HG03571 (cell line): ENCODE results near the gene ADAM11.
"Not testable (repeated sequence)": the region's sequence is repeated elsewhere in the genome, so short reads cannot be mapped to it uniquely, and the experiment has no call there.

Experiments used
- ATAC-seq: cut with Tn5 transposase; IDR thresholded peaks from one replicate; pipeline ENCODE4 v1.9.1; 2021; ENCODE audit not compliant: unreplicated experiment

ADAM11 gene

GRCh38 chr17:44758414-44759085, at the start of gene ADAM11:
Gene ADAM11, plus strand, starts transcription at chr17:44758988. Its CDS starts 212 bp downstream, at chr17:44759200.
- ATAC-seq, result no peak

DNA sequence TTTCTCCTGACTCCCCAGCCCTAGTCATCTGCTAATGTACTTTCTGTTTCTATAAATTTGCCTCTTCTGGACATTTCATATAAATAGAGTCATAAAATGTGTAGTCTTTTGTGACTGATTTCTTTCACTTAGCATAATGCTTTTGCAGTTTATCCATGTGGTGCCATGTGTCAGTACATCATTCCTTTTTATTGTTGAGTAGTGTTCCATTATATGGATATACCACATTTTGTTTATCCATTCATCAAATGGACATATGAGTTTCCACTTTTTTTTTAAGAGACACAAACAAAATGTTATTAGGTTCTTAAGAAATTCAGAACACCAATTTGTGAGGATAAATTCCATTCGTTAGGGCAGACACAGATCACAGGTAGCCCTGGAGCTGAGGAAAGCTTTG, 39.3 kb upstream of the ADAM11 start:
- no peak for ATAC-seq

GRCh38 chr17:44722254-44722653, 36.5 kb upstream of the ADAM11 start:
- ATAC-seq, result no peak

GRCh38 chr17:44726121-44726520, 32.7 kb upstream of the ADAM11 start:
- ATAC-seq, result not testable (repeated sequence)

GRCh38 chr17:44733753-44734152, 25.0 kb upstream of the ADAM11 start:
- ATAC-seq, result no peak

DNA sequence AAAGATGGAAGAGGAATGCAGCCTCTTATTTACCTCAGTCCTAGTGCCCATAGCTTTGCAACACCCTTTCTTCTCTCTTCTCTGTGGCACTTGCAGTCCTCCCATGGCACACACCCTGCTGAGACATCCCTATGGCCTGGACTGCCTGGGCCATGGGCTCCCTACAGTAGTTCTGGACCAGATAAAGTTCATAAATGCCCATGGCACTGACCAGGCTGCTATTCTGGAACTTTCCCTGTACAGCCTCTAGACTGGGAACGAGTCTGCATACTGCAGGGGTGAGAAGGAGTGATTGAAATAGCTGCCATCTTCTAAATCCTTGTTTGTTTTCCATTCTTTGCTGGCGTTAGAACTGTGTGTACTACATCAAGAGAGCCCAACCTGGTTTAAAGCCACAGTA, 24.5 kb upstream of the ADAM11 start:
- ATAC-seq, result no peak

DNA sequence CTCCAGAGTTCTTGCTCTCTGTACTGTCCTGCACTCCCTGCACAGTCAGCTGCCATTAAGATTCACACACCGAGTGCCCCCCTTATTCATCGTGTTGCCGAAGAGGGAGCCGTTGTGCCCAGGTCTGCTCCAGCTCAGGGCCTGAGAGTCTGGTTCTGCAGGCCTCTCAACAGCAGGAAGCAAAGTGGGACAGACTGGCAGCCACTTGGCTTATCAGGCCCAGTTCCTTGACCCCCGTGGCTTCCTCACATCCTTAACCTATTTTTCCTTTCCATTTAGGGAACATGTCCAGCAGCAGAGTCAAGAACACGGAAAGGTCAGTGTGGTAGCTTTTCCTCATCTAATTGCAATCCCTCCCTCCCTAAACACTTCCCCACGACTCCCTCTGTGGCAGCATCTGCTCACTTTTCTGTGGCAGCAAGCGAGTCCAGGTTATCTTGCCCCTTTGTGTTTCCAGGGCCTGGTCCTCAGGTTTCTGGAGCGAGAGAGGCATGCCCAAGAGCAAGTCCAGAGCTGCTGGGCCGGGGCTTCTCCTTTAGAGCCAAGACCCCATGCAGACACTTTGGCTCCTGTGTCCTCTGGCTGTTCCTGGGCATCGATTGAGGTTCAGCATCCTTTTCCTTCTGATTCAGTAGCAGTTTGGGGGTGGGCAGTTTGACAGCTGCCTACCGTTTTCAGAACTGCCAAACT, 22.1 kb upstream of the ADAM11 start:
- ATAC-seq, result no peak

DNA sequence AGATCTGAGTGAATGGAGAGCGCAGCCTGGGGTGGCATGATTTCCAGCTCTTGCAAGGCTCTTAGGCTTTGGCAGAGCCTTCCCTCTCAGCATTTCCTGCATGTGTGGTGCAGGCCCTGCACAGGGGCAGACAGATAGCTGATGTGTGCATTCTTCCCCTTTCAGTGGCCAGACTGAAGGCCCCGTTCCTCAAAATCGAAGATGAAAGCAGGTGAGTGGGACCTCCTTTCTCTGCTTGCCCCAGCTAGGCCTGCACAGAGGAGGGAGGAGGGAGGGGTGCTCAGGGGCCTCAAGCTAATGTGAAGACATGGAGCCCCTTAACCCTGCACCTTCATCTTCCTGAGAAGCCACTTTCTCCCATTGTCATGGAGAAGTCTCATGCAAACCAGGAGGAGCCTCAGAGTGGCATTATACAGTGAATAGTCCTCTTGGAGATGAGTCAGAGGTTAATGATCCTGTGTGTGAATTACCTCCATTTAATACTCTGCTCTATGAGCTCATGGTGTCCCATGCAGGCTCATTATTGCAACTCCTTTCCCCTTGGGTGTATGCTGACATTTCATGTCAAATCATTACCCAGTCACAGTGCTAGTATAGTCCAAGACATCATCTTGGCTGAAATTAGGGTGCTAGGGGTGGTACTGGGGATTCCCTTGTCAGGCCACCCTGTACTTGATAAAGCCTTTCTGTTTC, 20.4 kb upstream of the ADAM11 start:
- no peak for ATAC-seq

DNA sequence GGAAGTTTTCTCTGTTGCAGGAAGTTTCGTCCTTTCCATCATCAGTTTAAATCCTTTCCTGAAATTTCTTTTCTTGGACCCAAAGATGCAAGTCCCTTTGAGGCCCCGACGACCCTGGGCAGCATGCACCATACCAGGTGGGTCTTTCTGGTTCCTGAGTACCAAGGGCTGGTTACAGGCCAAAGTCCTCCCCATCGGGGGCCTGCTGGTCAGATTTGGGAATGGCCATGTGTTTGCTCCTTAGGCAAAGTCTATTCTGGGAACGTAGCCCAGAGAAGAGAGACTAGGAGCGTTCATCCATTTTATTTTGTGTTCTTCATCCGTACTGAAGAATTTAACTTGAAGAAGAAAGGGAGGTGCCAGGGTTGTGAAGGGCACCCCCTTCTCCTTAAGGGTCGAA, 17.5 kb upstream of the ADAM11 start:
- no peak for ATAC-seq

DNA sequence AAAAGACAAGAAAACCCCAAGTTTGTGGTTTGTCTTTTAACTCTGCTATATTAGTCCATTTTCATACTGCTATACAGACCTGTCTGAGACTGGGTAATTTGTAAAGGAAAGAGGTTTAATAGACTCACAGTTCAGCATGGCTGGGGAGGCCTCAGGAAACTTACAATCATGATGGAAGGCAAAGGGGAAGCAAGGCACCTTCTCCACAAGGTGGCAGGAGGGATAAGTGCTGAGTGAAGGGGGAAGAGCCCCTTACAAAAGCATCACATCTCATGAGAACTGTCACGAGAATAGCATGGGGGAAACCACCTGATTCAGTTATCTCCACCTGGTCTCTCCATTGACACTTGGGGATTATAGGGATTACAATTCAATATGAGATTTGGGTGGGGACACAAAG, 13.5 kb upstream of the ADAM11 start:
- no peak for ATAC-seq

- not testable (repeated sequence) for ATAC-seq
Measured at GRCh38 chr17:44745738-44746137, 13.1 kb upstream of the ADAM11 start.

- ATAC-seq, result no peak
Measured at GRCh38 chr17:44747566-44747965, 11.2 kb upstream of the ADAM11 start.

- ATAC-seq, result no peak
Measured at GRCh38 chr17:44749076-44749979, 9.5 kb upstream of the ADAM11 start.

DNA sequence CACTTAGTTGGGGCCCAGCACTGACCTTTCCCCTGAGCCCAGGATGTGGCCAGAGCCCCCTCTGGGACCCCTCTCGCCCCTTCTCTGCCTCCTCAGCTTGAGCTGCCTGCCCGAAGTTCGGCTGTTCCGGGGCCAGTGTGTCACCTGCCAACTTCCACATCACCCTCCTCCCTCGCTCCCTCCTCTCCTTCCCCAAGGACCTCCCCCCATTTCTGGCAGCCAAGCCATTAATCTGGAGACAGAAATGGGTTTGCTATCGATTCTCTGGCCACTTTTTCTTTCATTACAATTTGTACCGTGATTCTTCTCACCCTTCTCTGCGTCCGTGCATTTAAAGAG, 8.8 kb upstream of the ADAM11 start:
- ATAC-seq, result no peak

- ATAC-seq, result no peak
Measured at GRCh38 chr17:44751331-44751730, 7.5 kb upstream of the ADAM11 start.

DNA sequence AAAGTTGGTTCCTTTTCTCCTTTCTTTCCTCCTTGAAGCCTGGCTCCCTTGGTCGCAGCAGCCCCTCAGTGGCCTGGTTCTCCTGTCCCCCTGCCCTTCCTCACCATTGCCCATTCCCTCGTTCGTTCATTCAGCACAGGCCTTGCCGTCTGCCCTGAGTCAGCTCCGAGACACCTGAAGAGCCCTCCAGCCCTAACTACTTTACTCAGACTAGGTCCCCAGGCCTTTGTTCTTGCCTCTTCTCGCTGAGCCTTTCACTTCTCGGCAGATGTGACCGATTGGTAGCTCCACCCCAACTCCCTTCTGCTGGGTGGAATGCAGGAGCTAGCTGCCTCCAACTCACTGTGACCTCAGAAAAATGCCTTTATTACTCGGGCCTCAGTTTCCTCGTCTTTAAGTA, 7.0 kb upstream of the ADAM11 start:
- ATAC-seq, result no peak

DNA sequence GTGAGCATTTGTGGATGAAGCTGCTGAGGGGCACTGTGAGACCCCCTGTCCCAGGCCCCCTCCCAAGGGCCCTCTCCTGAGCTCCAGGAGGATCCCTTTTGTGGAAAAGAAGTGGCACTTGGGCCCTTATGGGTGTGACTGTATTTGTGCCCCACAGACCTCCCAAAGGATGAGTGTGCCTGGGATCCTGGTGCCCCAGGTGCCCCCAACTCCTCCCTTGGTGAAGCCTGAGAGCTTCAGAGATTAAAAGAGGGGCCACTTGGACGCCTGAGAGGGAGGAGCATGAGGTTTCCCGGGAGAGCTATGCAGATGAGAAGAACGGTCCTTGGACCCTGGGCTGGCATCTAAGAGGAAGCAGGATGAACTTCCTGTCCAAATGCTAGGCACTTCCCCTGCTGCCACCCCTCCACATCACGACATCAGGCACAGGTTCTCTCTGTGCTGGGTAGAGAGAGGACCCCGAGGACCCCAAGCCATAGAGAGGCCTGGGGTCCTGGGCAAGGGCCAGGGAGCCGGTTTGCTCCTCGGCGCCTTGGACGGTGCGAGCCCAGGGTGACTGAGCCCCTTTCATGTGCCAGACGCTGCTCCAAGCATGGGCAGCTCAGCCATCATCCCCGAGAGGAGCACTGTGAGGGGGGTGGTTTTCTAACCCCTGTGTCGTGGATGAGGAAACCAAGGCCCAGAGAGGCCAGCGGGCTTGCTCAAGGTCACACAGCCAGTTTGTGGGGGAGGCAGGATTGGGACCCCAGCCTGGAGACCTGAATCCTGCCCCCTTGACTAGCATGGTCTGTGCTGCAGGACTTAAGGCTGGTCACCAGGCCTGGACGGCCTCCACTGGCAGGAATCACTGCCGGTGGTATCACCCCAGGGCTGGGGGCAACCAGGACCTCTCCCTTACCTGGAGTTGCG, 5.6 kb upstream of the ADAM11 start:
- no peak for ATAC-seq

GRCh38 chr17:44754276-44754675, 4.5 kb upstream of the ADAM11 start:
- no peak for ATAC-seq

DNA sequence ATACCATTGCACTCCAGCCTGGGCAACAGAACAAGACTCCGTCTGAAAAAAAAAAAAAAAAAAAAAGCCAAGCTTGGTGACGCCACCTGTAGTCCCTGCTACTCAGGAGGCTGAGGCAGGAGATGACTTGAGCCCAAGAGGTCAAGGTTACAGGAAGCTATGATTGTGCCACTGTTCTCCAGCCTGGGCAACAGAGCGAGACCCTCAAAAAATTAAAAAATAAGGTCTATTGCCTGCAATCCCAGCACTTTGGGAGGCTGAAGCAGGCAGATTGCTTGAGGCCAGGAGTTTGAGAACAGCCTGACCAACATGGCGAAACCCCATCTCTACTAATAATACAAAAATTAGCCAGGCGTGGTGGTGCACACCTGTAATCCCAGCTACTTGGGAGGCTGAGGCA, 3.6 kb upstream of the ADAM11 start:
- ATAC-seq, result not testable (repeated sequence)
